GM12878 (cell line): ENCODE results near the gene TBC1D24. TPM values are rescaled to one million over a fixed set of nuclear protein-coding genes. Genes with fewer than 3 reads are reported as not detected.

ENCODE experiments used
- ATAC-seq: fragments of 200-7000 bp; cut with Tn5 transposase; 3 replicates; pipeline ENCODE4 v1.9.1; 2020; ENCODE audit warnings: mild to moderate bottlenecking, moderate library complexity
- BruUV-seq: library from RNA; stranded (reverse); fragments of 400-500 nt; replicated peaks from 2 replicates; lab custom pipeline; 2021; lab: Mats Ljungman, UMichigan
- CTCF ChIA-PET: fragments of 300-600 bp; sonication (Branson Sonifier 250); formaldehyde crosslinking; extraction: SDS; loops from one replicate; lab custom pipeline; 2021; ENCODE audit warnings: inconsistent platforms; lab: Yijun Ruan, JAX
- POLR2A ChIA-PET: fragments of 350-600 bp; formaldehyde crosslinking; extraction: SDS; loops from one replicate; lab custom pipeline; 2021; ENCODE audit warnings: inconsistent platforms; lab: Charles Lee
- RAD21 ChIA-PET: fragments of 300-600 bp; sonication (Branson Sonifier 250); formaldehyde crosslinking; loops from one replicate; lab custom pipeline; 2023; ENCODE audit warnings: antibody characterized with exemption; ENCODE audit not compliant: unreplicated experiment; lab: Charles Lee
- SMC1A ChIA-PET: fragments of 300-600 bp; sonication (Branson Sonifier 250); formaldehyde crosslinking; loops from one replicate; lab custom pipeline; 2023; ENCODE audit not compliant: unreplicated experiment, uncharacterized antibody; lab: Charles Lee
- DNase-seq: peaks from one replicate; pipeline ENCODE4 v3.0.0-alpha.2; 2011; ENCODE audit warnings: low read depth, low spot score
- FAIRE-seq: peaks from 3 replicates; lab custom pipeline; 2011; peaks lifted over from hg19 to GRCh38; lab: Jason Lieb, UNC
- H2AFZ ChIP-seq: 2 replicates; pipeline ENCODE4 v1.6.0; 2011; ENCODE audit warnings: low read depth, low read length, control low read depth; ENCODE audit not compliant: control insufficient read depth
- H3K27ac ChIP-seq: 2 replicates; pipeline ENCODE4 v1.5.1; 2011; ENCODE audit warnings: control low read depth; ENCODE audit not compliant: control insufficient read depth, insufficient read depth
- H3K27me3 ChIP-seq, 2 experiments: replicated peaks in 1 of 2; 2 replicates each; pipeline versions ENCODE4 v1.6.0 to v1.6.1; 2011; ENCODE audit warnings: low read length in 1 of 2; ENCODE audit not compliant: control insufficient read depth in 2 of 2, insufficient read depth in 2 of 2
- H3K36me3 ChIP-seq, 2 experiments: 2 replicates each; pipeline ENCODE4 v1.5.1; 2011; ENCODE audit warnings: low read length in 1 of 2; ENCODE audit not compliant: control insufficient read depth in 2 of 2, insufficient read depth in 2 of 2
- H3K4me1 ChIP-seq: 2 replicates; pipeline ENCODE4 v1.6.1; 2011; ENCODE audit warnings: mild to moderate bottlenecking, low read length, moderate library complexity, mixed read lengths; ENCODE audit not compliant: control insufficient read depth, insufficient read depth
- H3K4me2 ChIP-seq: 2 replicates; pipeline ENCODE4 v1.6.0; 2011; ENCODE audit warnings: control low read depth; ENCODE audit not compliant: control insufficient read depth, insufficient read depth
- H3K4me3 ChIP-seq: fragments of 200-600 bp; sonication (generic); 2 replicates; pipeline ENCODE4 v1.5.1; 2016
- H3K79me2 ChIP-seq: 2 replicates; pipeline ENCODE4 v1.6.0; 2011; ENCODE audit warnings: low read length; ENCODE audit not compliant: control insufficient read depth, insufficient read depth
- H3K9ac ChIP-seq: 2 replicates; pipeline ENCODE4 v1.8.0; 2011; ENCODE audit warnings: low read length, control low read depth, mixed read lengths; ENCODE audit not compliant: control insufficient read depth, insufficient read depth
- H3K9me3 ChIP-seq: replicated peaks from 3 replicates; pipeline ENCODE4 v1.5.1; 2011; ENCODE audit warnings: mild to moderate bottlenecking, low read length; ENCODE audit not compliant: control insufficient read depth, insufficient read depth
- H4K20me1 ChIP-seq: 2 replicates; pipeline ENCODE4 v1.6.0; 2011; ENCODE audit not compliant: control insufficient read depth, insufficient read depth
- BACH1 ChIP-seq: fragments of 450-650 bp; IDR thresholded peaks from 2 replicates; pipeline ENCODE4 v1.6.1; 2017; ENCODE audit warnings: mild to moderate bottlenecking, borderline replicate concordance
- E2F8 ChIP-seq: fragments of 450-650 bp; IDR thresholded peaks from 2 replicates; pipeline ENCODE4 v1.6.1; 2018; ENCODE audit warnings: mild to moderate bottlenecking, low read depth, moderate library complexity; ENCODE audit not compliant: partially characterized antibody
- GATAD2B ChIP-seq: fragments of 450-650 bp; conservative IDR thresholded peaks from 2 replicates; pipeline ENCODE4 v1.6.1; 2017; ENCODE audit warnings: low read depth, mild to moderate bottlenecking, moderate library complexity
- LARP7 ChIP-seq: fragments of 450-650 bp; IDR thresholded peaks from 2 replicates; pipeline ENCODE4 v1.6.1; 2017; ENCODE audit warnings: mild to moderate bottlenecking
- MEF2A ChIP-seq: IDR thresholded peaks from 2 replicates; pipeline ENCODE4 v1.6.1; 2011; ENCODE audit warnings: low read depth, mild to moderate bottlenecking, low read length, moderate library complexity; ENCODE audit not compliant: insufficient read depth
- MYC ChIP-seq: IDR thresholded peaks from 2 replicates; pipeline ENCODE4 v1.6.1; 2011; ENCODE audit warnings: mild to moderate bottlenecking, low read length, moderate library complexity, inconsistent platforms; ENCODE audit not compliant: insufficient read depth, insufficient replicate concordance, insufficient read length, severe bottlenecking
- NBN ChIP-seq: fragments of 450-650 bp; IDR thresholded peaks from 2 replicates; pipeline ENCODE4 v1.6.1; 2016
- PKNOX1 ChIP-seq: fragments of 450-650 bp; IDR thresholded peaks from 2 replicates; pipeline ENCODE4 v1.6.1; 2016; ENCODE audit warnings: mild to moderate bottlenecking
- POLR2AphosphoS5 ChIP-seq: IDR thresholded peaks from 2 replicates; pipeline ENCODE4 v1.6.1; 2011; ENCODE audit warnings: mild to moderate bottlenecking, low read length, inconsistent platforms
- SP1 ChIP-seq: IDR thresholded peaks from one replicate; pipeline ENCODE4 v1.6.1; 2011; ENCODE audit warnings: low read depth, low read length
- WRNIP1 ChIP-seq: IDR thresholded peaks from 2 replicates; pipeline ENCODE4 v1.6.1; 2011; ENCODE audit warnings: low read depth, low read length, improper control_type of control experiment, borderline replicate concordance
- YY1 ChIP-seq: IDR thresholded peaks from 2 replicates; pipeline ENCODE4 v1.6.1; 2011; ENCODE audit warnings: low read depth, mild to moderate bottlenecking, low read length
- ZNF384 ChIP-seq: IDR thresholded peaks from 2 replicates; pipeline ENCODE4 v1.6.1; 2012; ENCODE audit warnings: low read depth, mild to moderate bottlenecking, low read length, improper control_type of control experiment, borderline replicate concordance
- ZNF592 ChIP-seq: fragments of 450-650 bp; IDR thresholded peaks from 2 replicates; pipeline ENCODE4 v1.6.1; 2017; ENCODE audit warnings: mild to moderate bottlenecking, moderate library complexity
- WGBS: methylation state at CpG from one replicate; pipeline ENCODE4 v1.1.6; 2016; ENCODE audit warnings: low lambda C conversion rate; ENCODE audit not compliant: insufficient replicate concordance, insufficient coverage; ENCODE audit errors: missing lambda C conversion rate; 5-methylcytosine and 5-hydroxymethylcytosine counted together
- in situ Hi-C: fragments of 300-500 bp; cut with MboI; formaldehyde crosslinking; loops from 9 replicates; pipeline ENCODE4 v1.14.3; 2018; ENCODE audit warnings: mixed read lengths
- intact Hi-C: fragments of 100-400 bp; cut with micrococcal nuclease; formaldehyde crosslinking; loops from one replicate; pipeline ENCODE4 v1.14.2; 2022; ENCODE audit not compliant: unreplicated experiment
- polyA plus RNA-seq, 11 experiments: library from polyadenylated mRNA; depleted of rRNA in 4 of 11; unstranded in 6 of 11; stranded (reverse) in 5 of 11; fragments of >200 nt; fragmentation: Nextera tagmentation in 4 of 11; fragmentation: Illumina TruSeq in 1 of 11; extraction: Ambion mirVana in 4 of 11; extraction: Trizol in 1 of 11; gene quantifications; 1 replicate in 1 of 11; 2 replicates in 10 of 11; pipeline versions ENCODE4 v1.2.1 to v1.2.3, GENCODE V29; 2011 to 2016; ENCODE audit warnings: inconsistent platforms in 2 of 11, missing spikeins in 2 of 11, low read depth in 1 of 11
- total RNA-seq, 4 experiments: library from RNA; depleted of rRNA in 3 of 4; stranded (reverse); fragments of >200 nt in 3 of 4; fragmentation: Illumina TruSeq in 1 of 4; extraction: Trizol in 1 of 4; gene quantifications; 2 replicates each; pipeline versions ENCODE4 v1.2.1 to v1.2.3, GENCODE V29; 2013 to 2021

TBC1D24 gene
- total and polyA plus RNA-seq, 10 of the 15 experiments (the other 5 are each of a cell fraction or from before 2014, with no cell fraction given), result 1.1 to 9.6 (median 4.5) TPM

GRCh38 chr16:2531696-2532493 is 57.0 kb downstream of the TBC1D24 start:
- intact Hi-C loops (loop anchor here (10.0 kb wide), 1 partner anchor 153 kb away; the partner anchor contains the start of gene KCTD5), in situ Hi-C loops (no loop called here)
- WGBS, result 1% methylated on average over 69 of the region's 84 CpGs
- ATAC-seq (peak; percentile 96), FAIRE-seq (peak; percentile 98), DNase-seq (peak; percentile 84)
- H3K9ac ChIP-seq, result peak overlapping the region; percentile 85
- H2AFZ ChIP-seq, result peak overlapping the region; percentile 82
- ChIA-PET RAD21 (interaction anchor here (0.6 to 1.3 kb wide), 2 partner anchors 19 to 25 kb away, joined by 3 to 6 read pairs; no protein-coding TSS in a partner anchor), POLR2A (interaction anchor here (0.8 to 1.6 kb wide), 5 partner anchors 12 to 377 kb away, joined by 3 to 8 read pairs (median 4); partner anchors contain the start of genes AMDHD2, ATP6V0C, ECI1 and TRAF7), SMC1A (no interaction called here), CTCF (interaction anchor here (1.1 to 1.7 kb wide), 2 partner anchors 16 to 22 kb away, joined by 3 to 4 read pairs; no protein-coding TSS in a partner anchor)
- H3K27ac ChIP-seq, result peak overlapping the region; percentile 89
- H3K4me3 ChIP-seq, result peak overlapping the region; percentile 95
- no peaks in the 10 kb centered on the region for H3K79me2 ChIP-seq
- BruUV-seq, result no TSS peak
- H3K4me1 ChIP-seq, result peaks cover 13% of the 10 kb centered on the region
- no peaks in the 10 kb centered on the region for H3K9me3 ChIP-seq
- H4K20me1 ChIP-seq, result no peaks in the 10 kb centered on the region
- H3K4me2 ChIP-seq, result peak overlapping the region; percentile 100
- H3K36me3 ChIP-seq, result peaks cover 1 to 17% of the 10 kb centered on the region in 2 experiments; a peak in 3 of 4 replicates
- H3K27me3 ChIP-seq, result no peaks in the 10 kb centered on the region
- TF ChIP-seq POLR2AphosphoS5 (peak; percentile 65; the same call in 1 of the 2 replicates), GATAD2B (0 out of 2 replicates have a peak, but pooled peaks have one; percentile 55), SP1 (peak; percentile 73), BACH1 (peak; percentile 48; the same call in 1 of the 2 replicates), LARP7 (peak; percentile 52; the same call in 1 of the 2 replicates), YY1 (peak; percentile 7; the same call in 1 of the 2 replicates), PKNOX1 (peak; percentile 16; the same call in 1 of the 2 replicates), MYC (peak; percentile 76), E2F8 (no peak), ZNF592 (no peak), MEF2A (no peak), NBN (no peak), ZNF384 (no peak), WRNIP1 (no peak)
